Neutrophil (primary cell): ENCODE measurements around the gene SCRN1.
A peak's percentile ranks its signal among the peaks of the same experiment; 100 is the strongest.

Experiments
- H3K27ac ChIP-seq: fragments of 200-600 bp; sonication (generic); 2 replicates; pipeline ENCODE4 v1.5.1; 2016; ENCODE audit warnings: mild to moderate bottlenecking, moderate library complexity
- H3K27me3 ChIP-seq: fragments of 200-600 bp; sonication (generic); 2 replicates; pipeline ENCODE4 v1.6.0; 2016; ENCODE audit warnings: mild to moderate bottlenecking
- H3K36me3 ChIP-seq: fragments of 200-600 bp; sonication (generic); 2 replicates; pipeline ENCODE4 v1.5.1; 2017
- H3K4me1 ChIP-seq, 2 experiments: fragments of 200-600 bp in 1 of 2; sonication (generic) in 1 of 2; 1 replicate in 1 of 2; 2 replicates in 1 of 2; pipeline versions ENCODE4 v1.5.1 to v1.6.1; 2013 to 2016; ENCODE audit warnings: low read depth in 1 of 2, low read length in 1 of 2, mild to moderate bottlenecking in 1 of 2, moderate library complexity in 1 of 2; ENCODE audit not compliant: control insufficient read depth in 1 of 2, insufficient read depth in 1 of 2
- H3K4me3 ChIP-seq, 2 experiments: fragments of 200-600 bp in 1 of 2; sonication (generic) in 1 of 2; 1 replicate in 1 of 2; 2 replicates in 1 of 2; pipeline ENCODE4 v1.5.1; 2013 to 2016; ENCODE audit warnings: low read depth in 1 of 2, low read length in 1 of 2, mild to moderate bottlenecking in 1 of 2, moderate library complexity in 1 of 2
- H3K9me3 ChIP-seq: fragments of 200-600 bp; sonication (generic); 2 replicates; pipeline ENCODE4 v1.5.1; 2016
- TF ChIP-seq, protein P1 (sequence below): fragments of 200-600 bp; sonication (generic); IDR thresholded peaks from 2 replicates; pipeline ENCODE4 v1.5.1; 2016; ENCODE audit warnings: antibody characterized with exemption

The SCRN1 gene

DNA sequence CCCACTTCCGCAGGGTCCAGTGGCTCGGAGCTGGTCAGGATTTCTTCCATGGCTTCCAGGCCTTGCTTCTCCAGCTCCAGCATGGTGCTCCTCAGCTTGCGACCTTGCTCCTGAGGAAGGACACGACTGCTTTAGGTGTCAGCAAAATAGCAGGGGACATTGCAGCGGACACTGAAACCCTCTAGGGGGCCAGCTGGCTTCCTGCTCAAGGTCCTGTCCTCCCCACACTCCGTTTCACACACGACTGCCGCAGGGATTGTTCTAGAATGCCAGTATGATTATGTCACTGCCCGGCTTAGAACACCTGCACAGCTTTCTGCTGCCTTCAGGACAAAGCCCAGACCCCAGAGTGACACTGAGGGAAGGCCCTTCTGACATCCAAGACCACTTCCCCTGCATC lies 65.6 kb downstream of the SCRN1 start:
- no peak overlapping the region for H3K27ac ChIP-seq
- H3K4me3 ChIP-seq: no peak overlapping the region
- H3K4me1 ChIP-seq: no peaks in the 10 kb centered on the region
- H3K36me3 ChIP-seq: no peaks in the 10 kb centered on the region
- H3K27me3 ChIP-seq: no peaks in the 10 kb centered on the region
- TF ChIP-seq, protein P1, sequence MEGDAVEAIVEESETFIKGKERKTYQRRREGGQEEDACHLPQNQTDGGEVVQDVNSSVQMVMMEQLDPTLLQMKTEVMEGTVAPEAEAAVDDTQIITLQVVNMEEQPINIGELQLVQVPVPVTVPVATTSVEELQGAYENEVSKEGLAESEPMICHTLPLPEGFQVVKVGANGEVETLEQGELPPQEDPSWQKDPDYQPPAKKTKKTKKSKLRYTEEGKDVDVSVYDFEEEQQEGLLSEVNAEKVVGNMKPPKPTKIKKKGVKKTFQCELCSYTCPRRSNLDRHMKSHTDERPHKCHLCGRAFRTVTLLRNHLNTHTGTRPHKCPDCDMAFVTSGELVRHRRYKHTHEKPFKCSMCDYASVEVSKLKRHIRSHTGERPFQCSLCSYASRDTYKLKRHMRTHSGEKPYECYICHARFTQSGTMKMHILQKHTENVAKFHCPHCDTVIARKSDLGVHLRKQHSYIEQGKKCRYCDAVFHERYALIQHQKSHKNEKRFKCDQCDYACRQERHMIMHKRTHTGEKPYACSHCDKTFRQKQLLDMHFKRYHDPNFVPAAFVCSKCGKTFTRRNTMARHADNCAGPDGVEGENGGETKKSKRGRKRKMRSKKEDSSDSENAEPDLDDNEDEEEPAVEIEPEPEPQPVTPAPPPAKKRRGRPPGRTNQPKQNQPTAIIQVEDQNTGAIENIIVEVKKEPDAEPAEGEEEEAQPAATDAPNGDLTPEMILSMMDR: no peak
- H3K9me3 ChIP-seq: no peaks in the 10 kb centered on the region

DNA sequence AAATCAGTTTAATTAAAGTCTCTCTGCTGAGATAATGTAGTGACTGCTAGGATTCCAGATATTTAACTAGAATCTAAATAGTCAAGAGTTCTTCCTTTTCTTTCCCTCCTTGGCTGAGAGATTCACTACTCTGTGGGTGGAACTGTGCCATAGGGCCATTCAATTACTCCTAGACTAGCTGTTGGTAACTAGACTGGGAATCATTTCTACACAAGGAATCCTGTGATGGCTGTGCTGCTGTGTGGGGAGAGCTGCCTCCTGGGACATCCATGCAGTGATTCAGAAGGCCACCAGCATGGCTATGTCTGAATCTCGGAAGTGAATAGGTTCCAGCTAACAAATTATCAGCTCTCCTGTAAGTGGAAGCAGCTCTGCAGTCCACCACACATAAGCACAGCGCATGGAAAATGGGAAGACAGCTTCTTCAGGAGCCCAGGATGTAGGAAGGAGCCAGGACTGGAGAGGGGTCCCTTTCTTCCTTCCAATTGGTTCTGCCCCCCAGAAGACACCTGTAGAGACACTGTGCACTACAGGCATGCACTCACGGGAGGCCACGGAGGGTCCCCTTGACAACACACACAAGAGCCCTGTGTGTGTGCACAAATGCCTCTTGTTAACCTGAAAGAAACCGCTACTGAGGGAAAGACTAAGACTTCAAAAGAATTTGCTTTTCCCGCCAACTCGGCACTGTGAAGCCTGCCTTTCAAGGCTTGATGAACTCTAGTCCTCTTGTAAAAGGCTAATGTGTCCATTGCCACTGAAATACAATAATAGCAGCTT lies 66.5 kb downstream of the SCRN1 start:
- TF ChIP-seq, protein P1: no peak
- H3K4me3 ChIP-seq: no peak overlapping the region
- no peaks in the 10 kb centered on the region for H3K9me3 ChIP-seq
- no peaks in the 10 kb centered on the region for H3K4me1 ChIP-seq
- H3K36me3 ChIP-seq: no peaks in the 10 kb centered on the region
- no peaks in the 10 kb centered on the region for H3K27me3 ChIP-seq
- H3K27ac ChIP-seq: no peak overlapping the region

DNA sequence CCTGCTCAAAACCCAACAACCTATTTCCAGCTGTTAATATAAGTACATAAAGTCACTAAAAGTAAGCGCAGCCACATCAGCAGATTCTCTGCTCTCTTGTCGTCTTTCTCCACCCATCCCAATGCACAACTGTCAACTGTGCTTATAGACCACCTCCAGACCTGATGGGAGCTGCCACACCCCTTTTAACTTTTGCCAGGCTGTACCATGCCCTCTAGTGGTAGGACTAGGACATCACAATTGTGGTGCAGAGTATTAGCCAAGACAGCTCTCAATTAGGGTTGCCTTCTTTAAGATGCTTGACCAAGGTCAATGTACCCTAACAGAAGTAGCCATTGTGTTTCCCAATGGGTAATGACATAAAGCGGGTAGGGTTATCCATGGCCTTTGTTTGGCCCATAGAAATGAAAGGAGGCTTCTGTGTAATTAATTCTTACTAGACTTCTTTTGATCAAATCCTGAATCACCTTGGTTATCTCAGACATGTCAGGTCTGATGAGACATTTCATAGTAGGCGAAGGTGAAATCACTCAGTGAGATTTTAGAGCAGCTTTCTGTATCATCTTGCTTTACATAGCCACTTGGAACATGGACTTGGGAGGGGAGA lies 68.1 kb downstream of the SCRN1 start:
- H3K36me3 ChIP-seq: no peaks in the 10 kb centered on the region
- H3K27me3 ChIP-seq: no peaks in the 10 kb centered on the region
- no peak overlapping the region for H3K27ac ChIP-seq
- H3K4me3 ChIP-seq: no peak overlapping the region
- TF ChIP-seq, protein P1: peak; percentile 72
- no peaks in the 10 kb centered on the region for H3K9me3 ChIP-seq
- H3K4me1 ChIP-seq: no peaks in the 10 kb centered on the region

DNA sequence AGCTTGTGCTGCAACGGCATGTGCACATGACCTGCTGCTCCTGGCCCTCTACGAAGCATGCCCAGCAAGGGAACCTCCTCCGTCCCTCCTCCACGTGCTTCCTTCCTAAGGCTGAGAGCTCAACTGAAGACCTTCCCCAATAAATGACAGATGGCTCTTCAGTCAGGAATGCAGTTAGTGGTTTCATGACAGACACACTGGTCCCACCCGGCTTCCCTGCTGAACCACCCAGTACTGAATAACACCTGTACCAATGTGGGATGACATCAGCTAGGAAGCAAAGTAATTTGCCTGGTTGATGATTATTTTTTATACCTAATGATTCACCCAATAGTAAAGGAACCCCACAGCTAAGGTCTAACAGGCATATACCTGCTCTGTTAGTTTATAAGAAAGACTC lies 69.1 kb downstream of the SCRN1 start:
- Histone ChIP-seq H3K27me3 (no peaks in the 10 kb centered on the region), H3K9me3 (no peaks in the 10 kb centered on the region), H3K4me1 (no peaks in the 10 kb centered on the region), H3K4me3 (no peak overlapping the region), H3K36me3 (no peaks in the 10 kb centered on the region), H3K27ac (no peak overlapping the region)
- TF ChIP-seq, protein P1: no peak

DNA sequence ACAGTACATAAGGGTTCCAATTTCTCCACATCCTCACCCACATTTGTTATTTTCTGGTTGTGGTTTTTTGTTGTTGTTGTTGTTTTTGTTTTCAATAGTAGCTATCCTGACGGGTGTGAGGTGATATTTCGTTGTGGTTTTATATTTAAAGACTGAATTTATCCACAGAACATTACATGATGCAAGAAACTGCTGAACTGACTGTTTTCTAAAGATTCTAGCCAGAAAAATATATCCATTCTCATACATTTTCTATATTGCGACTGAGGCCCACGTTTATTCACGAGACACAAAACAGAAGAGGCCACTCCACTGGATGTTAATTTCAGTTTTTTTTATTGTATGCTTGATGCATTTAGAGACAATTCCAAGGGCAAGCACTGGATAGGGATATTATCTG lies 69.8 kb downstream of the SCRN1 start:
- Histone ChIP-seq H3K9me3 (no peaks in the 10 kb centered on the region), H3K27me3 (no peaks in the 10 kb centered on the region), H3K27ac (no peak overlapping the region), H3K4me1 (no peaks in the 10 kb centered on the region), H3K4me3 (no peak overlapping the region), H3K36me3 (no peaks in the 10 kb centered on the region)
- TF ChIP-seq, protein P1: no peak
